ENCODE results near the gene FAM181A.
A peak's percentile ranks its signal among the peaks of the same experiment; 100 is the strongest.

Gene FAM181A

DNA sequence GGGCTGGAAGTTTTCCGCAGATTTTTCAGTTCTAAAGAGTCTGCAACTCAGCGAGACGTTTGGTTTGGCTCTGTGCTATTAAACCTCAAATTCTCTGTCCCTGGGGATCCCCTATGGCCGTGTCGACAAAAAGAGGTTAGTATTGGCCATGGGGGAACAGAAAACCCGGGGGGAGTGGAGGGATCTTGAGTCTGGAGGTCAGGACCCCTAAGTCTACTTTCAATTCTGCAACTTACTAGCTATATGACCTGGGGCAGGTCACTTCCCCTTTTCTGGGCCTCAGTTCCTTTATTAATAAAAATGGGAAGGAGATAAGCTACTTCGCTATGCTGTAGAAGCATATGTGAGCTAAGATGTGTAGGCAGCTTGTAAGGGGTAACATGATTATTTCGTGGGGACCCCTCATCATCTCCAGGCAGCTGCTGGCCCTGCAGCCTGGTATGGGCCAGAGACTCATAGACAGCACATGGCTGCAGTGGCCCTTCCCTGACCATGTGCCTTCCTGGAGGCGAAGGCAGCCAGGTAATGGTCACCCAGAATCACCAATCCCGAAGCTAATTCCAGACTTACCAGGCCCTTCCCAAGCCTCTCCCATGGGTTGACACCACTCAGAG, 40.6 kb downstream of the FAM181A start:
- no peak for TF ChIP-seq Cebpa-rat (IDR thresholded peaks at IDR 0.05)
- Histone ChIP-seq H3K27ac (peak overlapping the region; percentile 71; the same call in 1 of the 2 replicates), H3K36me3 (no peaks in the 10 kb centered on the region), H3K9ac (0 out of 2 replicates have a peak overlapping the region, but pooled peaks have one; percentile 27), H3K4me1 (peaks cover 97% of the 10 kb centered on the region), H3K4me3 (no peak overlapping the region), H3K9me3 (no peaks in the 10 kb centered on the region), H3K27me3 (0 out of 2 replicates have a peak, but pooled peaks cover 3% of the 10 kb centered on the region), H3K4me2 (peak overlapping the region; percentile 91), H4K20me1 (no peaks in the 10 kb centered on the region)

DNA sequence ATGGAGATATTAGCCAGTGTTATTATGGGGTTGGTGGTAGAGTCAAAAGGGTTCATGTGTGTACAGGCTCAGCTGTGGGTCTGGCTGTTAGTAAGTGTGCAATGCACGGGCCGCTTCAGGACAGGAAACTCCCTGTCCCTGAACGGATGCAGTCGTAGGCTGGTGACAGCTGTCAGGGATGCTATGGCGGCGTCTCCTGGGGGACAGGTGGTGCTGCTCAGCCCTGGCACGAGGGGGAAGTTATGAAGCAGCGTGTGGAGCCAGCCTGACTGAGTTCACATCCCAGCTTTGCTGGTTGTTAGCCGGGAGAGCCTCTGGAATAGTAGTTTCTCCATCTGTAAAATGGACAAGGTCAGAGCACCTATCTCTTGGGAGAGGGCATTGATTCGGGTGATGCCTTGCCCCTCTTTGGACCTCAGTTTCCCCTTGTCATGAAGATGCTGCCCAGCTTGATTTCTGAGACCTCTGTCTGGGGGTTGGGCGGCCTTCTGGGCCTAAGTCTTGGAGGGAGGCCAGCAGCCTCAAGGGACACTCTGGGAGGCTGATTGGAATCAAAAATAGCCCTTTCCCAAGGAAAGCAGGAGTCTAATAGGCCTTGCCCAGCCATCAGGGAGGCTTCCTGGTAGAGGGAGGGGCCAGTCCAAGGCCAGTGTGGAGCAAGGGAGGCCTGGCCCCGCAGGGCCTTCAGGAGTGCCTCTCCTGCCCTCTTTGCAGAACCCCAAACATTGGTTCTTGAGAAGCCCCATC, 42.1 kb downstream of the FAM181A start:
- peaks cover 11% of the 10 kb centered on the region for H3K27me3 ChIP-seq
- H3K4me2 ChIP-seq, result peak overlapping the region; percentile 91
- H3K27ac ChIP-seq, result peak overlapping the region; percentile 71
- no peaks in the 10 kb centered on the region for H3K36me3 ChIP-seq
- H3K4me1 ChIP-seq, result peaks cover 89% of the 10 kb centered on the region
- no peak overlapping the region for H3K4me3 ChIP-seq
- H3K9me3 ChIP-seq, result no peaks in the 10 kb centered on the region
- H4K20me1 ChIP-seq, result no peaks in the 10 kb centered on the region
- H3K9ac ChIP-seq, result peak overlapping the region; percentile 52; the same call in 1 of the 2 replicates
- TF ChIP-seq Cebpa-rat (IDR thresholded peaks at IDR 0.05), result no peak

DNA sequence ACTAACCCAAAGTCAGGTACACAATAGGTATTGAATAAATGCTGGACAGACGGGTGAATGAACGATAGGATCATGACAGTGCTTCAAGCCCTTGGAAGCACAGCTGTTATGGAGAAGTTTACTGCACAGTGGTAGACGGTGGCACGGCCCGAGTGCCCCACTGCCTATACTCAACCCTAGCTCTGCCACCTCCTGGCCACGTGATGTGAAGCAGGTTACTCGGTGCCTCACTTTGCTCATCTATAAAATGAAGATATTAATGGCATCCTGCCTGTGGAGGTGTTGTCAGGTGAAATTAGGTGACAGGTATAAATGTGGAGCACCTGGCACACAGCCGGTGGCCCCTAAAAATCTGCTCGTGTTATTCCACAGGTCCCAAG, 43.4 kb downstream of the FAM181A start:
- no peaks in the 10 kb centered on the region for H3K36me3 ChIP-seq
- peak overlapping the region; percentile 51 for H3K4me3 ChIP-seq
- peak overlapping the region; percentile 91 for H3K4me2 ChIP-seq
- H3K27ac ChIP-seq, result peak overlapping the region; percentile 71; the same call in 1 of the 2 replicates
- no peak overlapping the region for H3K9ac ChIP-seq
- H4K20me1 ChIP-seq, result no peaks in the 10 kb centered on the region
- TF ChIP-seq Cebpa-rat (IDR thresholded peaks at IDR 0.05), result no peak
- no peaks in the 10 kb centered on the region for H3K9me3 ChIP-seq
- peaks cover 89% of the 10 kb centered on the region for H3K4me1 ChIP-seq
- H3K27me3 ChIP-seq, result peaks cover 20% of the 10 kb centered on the region

DNA sequence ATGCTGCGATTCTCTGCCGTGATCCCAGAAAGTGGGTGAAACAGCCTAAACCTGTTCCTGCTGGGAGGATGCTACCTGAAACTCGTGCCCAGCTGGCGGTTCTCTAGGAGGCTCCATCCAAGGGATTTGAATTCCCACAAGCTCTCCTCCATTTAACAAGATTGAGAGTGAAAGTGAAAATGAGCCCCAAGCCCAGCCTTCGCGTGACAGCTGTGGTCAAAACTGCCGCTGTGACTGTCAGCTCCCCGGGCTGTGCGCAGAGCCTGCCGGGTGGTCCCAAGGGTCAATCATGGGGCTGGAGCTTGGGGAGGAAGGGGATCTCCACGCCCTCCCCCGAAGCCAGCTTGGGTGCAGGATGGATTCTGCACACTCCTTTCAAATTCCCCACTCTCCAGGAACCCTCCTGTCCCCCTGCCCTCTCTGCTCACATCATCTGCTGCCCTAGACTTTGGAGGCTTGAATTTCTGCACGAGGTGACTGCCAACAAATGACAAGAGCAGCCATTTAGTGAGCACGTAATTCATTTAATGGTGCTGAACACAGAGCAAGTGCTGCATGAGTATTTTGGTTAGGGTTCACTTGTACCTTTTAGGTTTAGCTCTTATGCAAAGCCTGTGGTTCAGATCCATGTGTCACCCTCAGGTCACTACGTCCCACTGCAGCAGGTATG, 44.0 kb downstream of the FAM181A start:
- Histone ChIP-seq H3K27ac (no peak overlapping the region), H4K20me1 (no peaks in the 10 kb centered on the region), H3K4me3 (peak overlapping the region; percentile 51), H3K9ac (no peak overlapping the region), H3K9me3 (no peaks in the 10 kb centered on the region), H3K4me1 (peaks cover 89% of the 10 kb centered on the region), H3K27me3 (peaks cover 20% of the 10 kb centered on the region), H3K4me2 (peak overlapping the region; percentile 91), H3K36me3 (no peaks in the 10 kb centered on the region)
- TF ChIP-seq Cebpa-rat (IDR thresholded peaks at IDR 0.05), result no peak

DNA sequence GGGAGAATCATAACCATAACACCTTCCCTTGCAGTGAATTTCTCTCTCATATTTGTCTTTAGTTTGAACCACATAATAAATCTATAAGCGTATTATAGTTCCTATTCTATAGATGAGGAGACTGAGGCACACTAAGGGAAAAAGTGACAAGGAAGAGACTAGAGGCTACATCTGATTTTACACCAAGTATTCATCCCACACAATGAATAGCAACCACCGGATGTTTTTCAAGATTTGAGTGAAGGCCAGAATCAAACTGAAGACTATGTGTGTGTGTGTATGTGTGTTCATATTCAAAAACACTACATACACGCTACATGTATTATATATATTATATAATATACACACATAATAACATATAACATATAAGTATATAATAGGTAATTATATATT, 44.5 kb downstream of the FAM181A start:
- Histone ChIP-seq H3K4me1 (peaks cover 89% of the 10 kb centered on the region), H3K27ac (no peak overlapping the region)

DNA sequence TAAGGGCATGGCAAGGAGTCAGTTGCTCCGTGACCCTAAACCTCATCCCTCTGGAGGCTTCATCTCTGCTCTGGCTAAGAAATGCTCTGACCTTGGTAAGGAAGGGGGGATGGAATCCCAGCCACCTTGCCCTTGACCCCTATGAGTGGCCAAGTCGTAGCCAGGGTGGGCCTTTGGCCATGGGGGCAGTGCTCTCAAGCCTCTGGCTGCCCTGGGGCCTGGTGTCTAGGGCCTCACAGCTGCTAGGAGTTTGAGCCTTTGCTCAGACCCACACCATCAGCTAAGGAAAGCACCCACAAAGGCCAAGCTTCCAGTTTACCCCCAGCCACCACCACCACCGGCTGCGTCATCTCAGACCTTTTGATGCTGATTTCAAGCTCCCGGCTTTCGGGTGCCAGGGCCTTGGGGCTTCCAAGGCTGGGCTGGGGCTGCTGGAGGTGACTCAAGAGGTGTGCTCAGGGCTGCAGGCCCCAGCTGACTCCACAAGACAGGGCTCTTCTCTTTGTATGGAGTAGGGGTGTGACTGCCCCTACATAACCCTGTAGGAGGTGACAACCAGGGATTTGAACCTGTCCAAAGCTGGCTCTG, 45.6 kb downstream of the FAM181A start:
- no peak overlapping the region for H3K4me2 ChIP-seq
- H3K9me3 ChIP-seq, result peaks cover 3% of the 10 kb centered on the region; the same call in 1 of the 2 replicates
- peaks cover 89% of the 10 kb centered on the region for H3K4me1 ChIP-seq
- no peak overlapping the region for H3K4me3 ChIP-seq
- H4K20me1 ChIP-seq, result no peaks in the 10 kb centered on the region
- no peak for TF ChIP-seq Cebpa-rat (IDR thresholded peaks at IDR 0.05)
- H3K27ac ChIP-seq, result no peak overlapping the region
- no peaks in the 10 kb centered on the region for H3K36me3 ChIP-seq
- H3K27me3 ChIP-seq, result peaks cover 20% of the 10 kb centered on the region
- H3K9ac ChIP-seq, result no peak overlapping the region

More for the DNA sequence above, 44.5 kb downstream of the FAM181A start:
- peaks cover 20% of the 10 kb centered on the region for H3K27me3 ChIP-seq
- no peaks in the 10 kb centered on the region for H4K20me1 ChIP-seq
- H3K4me3 ChIP-seq, result no peak overlapping the region
- no peak overlapping the region for H3K9ac ChIP-seq
- H3K4me2 ChIP-seq, result peak overlapping the region; percentile 91
- no peaks in the 10 kb centered on the region for H3K9me3 ChIP-seq
- no peak for TF ChIP-seq Cebpa-rat (IDR thresholded peaks at IDR 0.05)
- no peaks in the 10 kb centered on the region for H3K36me3 ChIP-seq

DNA sequence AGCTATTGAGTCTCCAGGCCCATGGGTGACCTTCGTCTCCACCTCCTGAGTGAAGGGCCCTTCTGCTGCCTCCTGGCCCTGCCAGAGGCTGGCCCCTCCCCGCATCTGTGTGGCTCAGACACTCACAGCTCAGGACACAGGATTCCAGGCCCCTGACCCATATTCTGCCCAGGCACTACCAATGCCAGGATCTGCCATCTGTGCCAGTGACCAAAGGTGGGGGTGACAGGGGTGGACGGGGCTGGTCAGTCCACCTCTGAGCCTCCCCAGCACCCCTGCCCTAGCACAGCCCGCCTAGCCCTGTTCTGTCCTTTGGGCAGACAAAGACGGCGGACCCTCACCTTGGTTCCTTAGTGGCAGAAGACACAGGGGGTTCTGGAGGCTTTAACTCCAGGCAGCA, 46.5 kb downstream of the FAM181A start:
- no peak overlapping the region for H3K27ac ChIP-seq
- no peak for TF ChIP-seq Cebpa-rat (IDR thresholded peaks at IDR 0.05)
- no peak overlapping the region; the same call in 1 of the 2 replicates for H3K4me2 ChIP-seq
- no peaks in the 10 kb centered on the region for H4K20me1 ChIP-seq
- no peak overlapping the region for H3K9ac ChIP-seq
- peaks cover 89% of the 10 kb centered on the region for H3K4me1 ChIP-seq
- H3K27me3 ChIP-seq, result peaks cover 20% of the 10 kb centered on the region
- no peak overlapping the region for H3K4me3 ChIP-seq
- H3K9me3 ChIP-seq, result peaks cover 9% of the 10 kb centered on the region; the same call in 1 of the 2 replicates
- H3K36me3 ChIP-seq, result no peaks in the 10 kb centered on the region

DNA sequence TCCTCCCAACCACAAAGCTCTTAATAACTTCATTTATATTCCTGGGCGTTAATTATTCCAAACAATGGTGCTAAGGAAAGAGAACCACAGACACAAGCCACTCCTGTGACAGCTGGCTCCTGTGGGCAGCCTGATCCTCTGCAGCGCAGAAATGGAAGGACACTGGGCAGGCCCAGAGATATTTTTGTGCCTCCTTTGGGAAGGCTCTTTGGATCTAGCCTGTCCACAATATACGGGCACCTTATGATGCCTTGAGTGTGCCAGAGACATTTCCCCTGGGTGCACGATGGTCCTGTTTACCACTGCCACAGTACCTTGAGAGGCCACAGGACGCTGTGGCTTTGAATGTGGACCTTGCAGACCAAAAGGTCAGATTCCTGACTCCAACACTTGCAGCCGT, 47.2 kb downstream of the FAM181A start:
- peaks cover 89% of the 10 kb centered on the region for H3K4me1 ChIP-seq
- no peak for TF ChIP-seq Cebpa-rat (IDR thresholded peaks at IDR 0.05)

DNA sequence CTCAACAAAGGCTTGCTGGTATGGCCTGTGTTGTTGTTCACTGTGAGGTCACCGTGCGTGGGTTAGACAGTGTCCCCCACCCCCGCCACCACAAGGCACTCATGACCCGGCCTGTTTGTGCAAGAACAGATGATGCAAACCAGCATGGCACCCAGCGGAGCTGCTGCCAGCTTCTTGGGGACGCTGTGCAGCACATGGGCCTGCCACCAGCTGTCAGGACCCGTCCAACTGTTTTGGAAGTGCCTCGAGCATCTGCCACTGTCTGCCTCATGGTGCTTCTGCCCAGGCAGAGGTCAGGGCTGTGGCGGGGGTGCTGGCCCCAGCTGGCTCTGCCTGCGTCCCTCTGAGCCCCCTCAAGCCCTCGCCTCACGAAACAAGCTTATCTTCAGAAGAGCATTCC, 47.7 kb downstream of the FAM181A start:
- Histone ChIP-seq H3K27me3 (peaks cover 29% of the 10 kb centered on the region), H4K20me1 (no peaks in the 10 kb centered on the region), H3K4me1 (peaks cover 86% of the 10 kb centered on the region), H3K4me2 (peak overlapping the region; percentile 82), H3K9ac (no peak overlapping the region), H3K36me3 (no peaks in the 10 kb centered on the region), H3K4me3 (no peak overlapping the region), H3K9me3 (peaks cover 9% of the 10 kb centered on the region; the same call in 1 of the 2 replicates), H3K27ac (no peak overlapping the region)
- no peak for TF ChIP-seq Cebpa-rat (IDR thresholded peaks at IDR 0.05)

More for the DNA sequence above, 47.2 kb downstream of the FAM181A start:
- Histone ChIP-seq H3K4me2 (peak overlapping the region; percentile 82), H3K27ac (no peak overlapping the region), H3K27me3 (peaks cover 24% of the 10 kb centered on the region), H4K20me1 (no peaks in the 10 kb centered on the region), H3K9ac (no peak overlapping the region), H3K9me3 (peaks cover 9% of the 10 kb centered on the region; the same call in 1 of the 2 replicates), H3K4me3 (no peak overlapping the region), H3K36me3 (no peaks in the 10 kb centered on the region)

Measured in BLaER1 (cell line).